Measurements from ENCODE around the gene STK38.

DNA sequence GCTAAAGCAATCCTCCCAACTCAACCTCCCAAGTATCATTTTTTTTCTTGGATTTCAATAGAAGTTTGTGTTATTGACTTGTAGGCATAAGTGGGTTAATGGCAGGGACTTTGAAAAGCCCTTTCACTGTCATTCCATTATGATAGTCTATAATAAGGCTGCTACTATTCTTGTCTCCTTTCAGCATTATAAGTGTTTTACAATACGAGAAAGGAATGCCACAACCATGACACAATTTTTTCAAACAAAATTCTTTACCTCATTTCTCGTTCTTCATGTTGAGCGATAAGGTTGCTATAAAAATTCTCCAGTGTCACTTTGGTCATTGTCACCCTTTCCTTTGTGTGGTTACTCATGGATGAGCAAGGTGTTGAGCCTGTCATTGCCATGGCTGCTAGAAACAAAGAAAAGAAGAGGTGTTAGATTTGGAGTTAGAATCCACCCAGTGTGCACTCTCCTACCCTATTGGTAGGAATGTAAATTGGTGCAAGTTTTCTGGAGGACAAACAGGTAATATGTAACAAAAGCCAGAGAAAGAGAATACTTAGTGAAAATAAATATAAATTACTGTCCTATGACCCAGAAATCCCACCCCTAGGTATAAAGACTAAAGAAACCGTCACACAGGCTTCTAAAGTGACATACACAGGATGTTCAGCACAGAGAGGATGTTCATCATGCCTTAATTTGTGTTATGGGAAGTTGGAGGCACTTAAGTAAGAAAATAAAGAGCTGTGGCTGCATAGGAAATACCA is 7.3 kb downstream of the STK38 start:
- TF ChIP-seq GABPA (tag; conservative IDR thresholded peaks at IDR 0.05; ENCODE audit: low read depth) (no peak), TAF9B (IDR thresholded peaks at IDR 0.05; ENCODE audit: partially characterized antibody) (no peak), MED1 (CRISPR knock-in tag; IDR thresholded peaks at IDR 0.05; ENCODE audit: borderline replicate concordance) (no peak)

Measured in K562 (cell line).